ENCODE data around the gene UQCC2. TPM values are rescaled to one million over a fixed set of nuclear protein-coding genes. Genes with fewer than 3 reads are reported as not detected.
A peak's percentile ranks its signal among the peaks of the same experiment; 100 is the strongest.

UQCC2 gene
- total RNA-seq, 1 donor from 2014 or later, result 2.6 TPM

GRCh38 chr6:33746036-33746600 is 34.6 kb upstream of the UQCC2 start:
- H3K36me3 ChIP-seq, result no peaks in the 10 kb centered on the region
- no peaks in the 10 kb centered on the region for H3K27me3 ChIP-seq
- H3K4me1 ChIP-seq, result no peaks in the 10 kb centered on the region
- H3K4me3 ChIP-seq, result no peak overlapping the region
- no peak overlapping the region for H3K27ac ChIP-seq
- TF ChIP-seq CTCF (IDR thresholded peaks at IDR 0.05), result no peak
- intact Hi-C loops (cut with DNase I), result no loop called here
- no peaks in the 10 kb centered on the region for H3K9me3 ChIP-seq
- no peak for DNase-seq (ENCODE audit: low spot score in 2 of 2)

- H3K36me3 ChIP-seq, result no peaks in the 10 kb centered on the region
- TF ChIP-seq CTCF (IDR thresholded peaks at IDR 0.05), result no peak
- no peak overlapping the region for H3K4me3 ChIP-seq
- no peaks in the 10 kb centered on the region for H3K27me3 ChIP-seq
- no peaks in the 10 kb centered on the region for H3K4me1 ChIP-seq
- no peak overlapping the region for H3K27ac ChIP-seq
- intact Hi-C loops (cut with DNase I), result loop anchor here (2.0 kb wide), 2 partner anchors 25 to 409 kb away; no protein-coding TSS in a partner anchor
- no peak for DNase-seq (ENCODE audit: low spot score in 2 of 2)
- H3K9me3 ChIP-seq, result no peaks in the 10 kb centered on the region
Measured at GRCh38 chr6:33745548-33745947, 34.0 kb upstream of the UQCC2 start.

GRCh38 chr6:33744895-33745546 is 33.5 kb upstream of the UQCC2 start:
- no peak for TF ChIP-seq CTCF (IDR thresholded peaks at IDR 0.05)
- H3K36me3 ChIP-seq, result no peaks in the 10 kb centered on the region
- H3K27ac ChIP-seq, result no peak overlapping the region
- no peaks in the 10 kb centered on the region for H3K4me1 ChIP-seq
- no peak overlapping the region for H3K4me3 ChIP-seq
- no peak for DNase-seq (ENCODE audit: low spot score in 2 of 2)
- intact Hi-C loops (cut with DNase I), result loop anchor here (2.0 kb wide), 2 partner anchors 26 to 410 kb away; no protein-coding TSS in a partner anchor
- H3K9me3 ChIP-seq, result no peaks in the 10 kb centered on the region
- no peaks in the 10 kb centered on the region for H3K27me3 ChIP-seq

GRCh38 chr6:33744001-33744848 is 32.7 kb upstream of the UQCC2 start:
- H3K36me3 ChIP-seq, result no peaks in the 10 kb centered on the region
- DNase-seq (ENCODE audit: low spot score in 2 of 2), result peak in 1 of 2 donors; percentile 79
- no peaks in the 10 kb centered on the region for H3K4me1 ChIP-seq
- intact Hi-C loops (cut with DNase I), result loop anchor here (2.0 kb wide), 2 partner anchors 27 to 411 kb away; no protein-coding TSS in a partner anchor
- TF ChIP-seq CTCF (IDR thresholded peaks at IDR 0.05), result peak; percentile 66 to 83 (median 83)
- no peaks in the 10 kb centered on the region for H3K9me3 ChIP-seq
- no peaks in the 10 kb centered on the region for H3K27me3 ChIP-seq
- H3K27ac ChIP-seq, result no peak overlapping the region
- H3K4me3 ChIP-seq, result no peak overlapping the region

- TF ChIP-seq CTCF (IDR thresholded peaks at IDR 0.05), result no peak
- no peak overlapping the region for H3K27ac ChIP-seq
- H3K4me1 ChIP-seq, result no peaks in the 10 kb centered on the region
- DNase-seq (ENCODE audit: low spot score in 2 of 2), result no peak
- H3K27me3 ChIP-seq, result no peaks in the 10 kb centered on the region
- H3K9me3 ChIP-seq, result no peaks in the 10 kb centered on the region
- no peak overlapping the region for H3K4me3 ChIP-seq
- no peaks in the 10 kb centered on the region for H3K36me3 ChIP-seq
- intact Hi-C loops (cut with DNase I), result no loop called here
Measured at GRCh38 chr6:33742837-33743236, 31.3 kb upstream of the UQCC2 start.

Data from ascending aorta (tissue), 2 donors.